HEK293T (cell line): ENCODE data around the gene CTBP1.

ENCODE experiments used
- CTCF ChIA-PET: fragments of 350-600 bp; formaldehyde crosslinking; extraction: SDS; loops from one replicate; lab custom pipeline; 2021; ENCODE audit warnings: antibody characterized with exemption, inconsistent platforms; lab: Yijun Ruan, JAX
- POLR2A ChIA-PET: fragments of 350-600 bp; formaldehyde crosslinking; extraction: SDS; loops from one replicate; lab custom pipeline; 2020; ENCODE audit warnings: antibody characterized with exemption, inconsistent platforms; lab: Yijun Ruan, JAX
- DNase-seq: peaks from one replicate; pipeline ENCODE4 v3.0.0; 2012; ENCODE audit warnings: mixed read lengths; ENCODE audit errors: extremely low spot score
- ARNT ChIP-seq: fragments of 450-650 bp; IDR thresholded peaks from 2 replicates; pipeline ENCODE4 v1.6.1; 2017; ENCODE audit warnings: mild to moderate bottlenecking
- BHLHE40 ChIP-seq: fragments of 450-650 bp; IDR thresholded peaks from 2 replicates; pipeline ENCODE4 v1.6.1; 2016; ENCODE audit warnings: mild to moderate bottlenecking, moderate library complexity, borderline replicate concordance
- CTBP1 ChIP-seq: fragments of 450-650 bp; IDR thresholded peaks from 2 replicates; pipeline ENCODE4 v1.6.1; 2016; ENCODE audit warnings: borderline replicate concordance
- ELF4 ChIP-seq: fragments of 450-650 bp; IDR thresholded peaks from 2 replicates; pipeline ENCODE4 v1.6.1; 2017; ENCODE audit warnings: antibody characterized with exemption
- FOXA1 ChIP-seq: fragments of 450-650 bp; IDR thresholded peaks from 2 replicates; pipeline ENCODE4 v1.6.1; 2016; ENCODE audit warnings: mild to moderate bottlenecking
- FOXK2 ChIP-seq: fragments of 450-650 bp; IDR thresholded peaks from 2 replicates; pipeline ENCODE4 v1.6.1; 2016; ENCODE audit warnings: mild to moderate bottlenecking
- FOXM1 ChIP-seq: fragments of 450-650 bp; IDR thresholded peaks from 2 replicates; pipeline ENCODE4 v1.6.1; 2017; ENCODE audit warnings: mild to moderate bottlenecking, borderline replicate concordance
- HDGF ChIP-seq: fragments of 450-650 bp; IDR thresholded peaks from 2 replicates; pipeline ENCODE4 v1.6.1; 2017; ENCODE audit warnings: antibody characterized with exemption, borderline replicate concordance
- L3MBTL2 ChIP-seq: fragments of 450-650 bp; conservative IDR thresholded peaks from 2 replicates; pipeline ENCODE4 v1.6.1; 2016; ENCODE audit warnings: mild to moderate bottlenecking
- LEF1 ChIP-seq: fragments of 450-650 bp; IDR thresholded peaks from 2 replicates; pipeline ENCODE4 v1.6.1; 2017; ENCODE audit warnings: mild to moderate bottlenecking, borderline replicate concordance
- NFRKB ChIP-seq: fragments of 450-650 bp; IDR thresholded peaks from 2 replicates; pipeline ENCODE4 v1.6.1; 2016; ENCODE audit warnings: mild to moderate bottlenecking, moderate library complexity
- PKNOX1 ChIP-seq: fragments of 450-650 bp; IDR thresholded peaks from 2 replicates; pipeline ENCODE4 v1.6.1; 2016
- SP1 ChIP-seq: fragments of 450-650 bp; IDR thresholded peaks from 2 replicates; pipeline ENCODE4 v1.6.1; 2017
- SUZ12 ChIP-seq: fragments of 450-650 bp; IDR thresholded peaks from 2 replicates; pipeline ENCODE4 v1.6.1; 2016; ENCODE audit warnings: mild to moderate bottlenecking
- TARDBP ChIP-seq: fragments of 450-650 bp; IDR thresholded peaks from 2 replicates; pipeline ENCODE4 v1.6.1; 2016
- ZNF384 ChIP-seq: fragments of 450-650 bp; IDR thresholded peaks from 2 replicates; pipeline ENCODE4 v1.6.1; 2016

The CTBP1 gene

GRCh38 chr4:1250527-1250812 is 1.5 kb upstream of the CTBP1 start:
- CTCF ChIA-PET: interaction anchor here (0.6 kb wide), 1 partner anchor 18 kb away, joined by 3 read pairs; no protein-coding TSS in a partner anchor
- POLR2A ChIA-PET: interaction anchor here (1.1 to 2.0 kb wide), 3 partner anchors 17 to 96 kb away, joined by 3 to 15 read pairs (median 5); partner anchors contain the start of genes MAEA and UVSSA
- DNase-seq: no peak

GRCh38 chr4:1249731-1250526 is 999 bp upstream of the CTBP1 start:
- TF ChIP-seq BHLHE40 (no peak), SUZ12 (no peak), ZNF384 (no peak), NFRKB (no peak), ARNT (no peak), FOXM1 (no peak), PKNOX1 (no peak), ELF4 (no peak), L3MBTL2 (no peak), CTBP1 (no peak)
- ChIA-PET CTCF (interaction anchor here (0.6 kb wide), 1 partner anchor 19 kb away, joined by 3 read pairs; no protein-coding TSS in a partner anchor), POLR2A (interaction anchor here (1.0 to 3.0 kb wide), 7 partner anchors 18 to 106 kb away, joined by 3 to 22 read pairs (median 4); partner anchors contain the start of genes MAEA and UVSSA)
- DNase-seq: peak; percentile 3

More at GRCh38 chr4:1250527-1250812, 1.5 kb upstream of the CTBP1 start:
- no peak for TF ChIP-seq L3MBTL2
- TF ChIP-seq BHLHE40: no peak
- TF ChIP-seq FOXA1: no peak
- TF ChIP-seq ZNF384: no peak

- peak; percentile 92 for DNase-seq
- TF ChIP-seq TARDBP (no peak), LEF1 (no peak), BHLHE40 (no peak), NFRKB (no peak), FOXM1 (peak; percentile 69; the same call in 1 of the 2 replicates), ARNT (0 out of 2 replicates have a peak, but pooled peaks have one; percentile 32), FOXA1 (no peak), ZNF384 (no peak), PKNOX1 (no peak), SUZ12 (no peak), ELF4 (no peak), CTBP1 (no peak), HDGF (no peak), L3MBTL2 (peak; percentile 40; the same call in 1 of the 2 replicates), FOXK2 (no peak), SP1 (no peak)
- ChIA-PET CTCF (no interaction called here), POLR2A (interaction anchor here (1.0 to 3.0 kb wide), 7 partner anchors 18 to 106 kb away, joined by 3 to 22 read pairs (median 3); partner anchors contain the start of genes MAEA and UVSSA)
Observed at GRCh38 chr4:1249148-1249730, 309 bp upstream of the CTBP1 start.

GRCh38 chr4:1247864-1248244 is 1.1 kb downstream of the CTBP1 start:
- POLR2A ChIA-PET: interaction anchor here (1.0 to 3.0 kb wide), 3 partner anchors 12 to 98 kb away, joined by 3 to 22 read pairs (median 3); partner anchors contain the start of gene UVSSA
- TF ChIP-seq ZNF384 (no peak), BHLHE40 (no peak), FOXM1 (no peak), ARNT (no peak), TARDBP (no peak), SUZ12 (no peak), PKNOX1 (no peak), HDGF (no peak), ELF4 (no peak), CTBP1 (no peak), NFRKB (no peak), FOXK2 (no peak), FOXA1 (no peak), LEF1 (no peak), SP1 (no peak), L3MBTL2 (no peak)
- DNase-seq: peak; percentile 55
- CTCF ChIA-PET: interaction anchor here (0.8 kb wide), 1 partner anchor 108 kb away, joined by 3 read pairs; no protein-coding TSS in a partner anchor

GRCh38 chr4:1246901-1247863 is 1.7 kb downstream of the CTBP1 start:
- CTCF ChIA-PET: interaction anchor here (0.8 kb wide), 1 partner anchor 109 kb away, joined by 3 read pairs; no protein-coding TSS in a partner anchor
- no peak for DNase-seq
- peak; percentile 30; the same call in 1 of the 2 replicates for TF ChIP-seq L3MBTL2
- no peak for TF ChIP-seq FOXK2
- POLR2A ChIA-PET: interaction anchor here (0.6 to 3.0 kb wide), 4 partner anchors 11 to 99 kb away, joined by 3 to 22 read pairs (median 4); partner anchors contain the start of genes MAEA and UVSSA
